GM12875 (cell line): ENCODE data around the gene ULBP3.
"Not testable (repeated sequence)": the region's sequence is repeated elsewhere in the genome, so short reads cannot be mapped to it uniquely, and the experiment has no call there.

Experiments
- H3K4me3 ChIP-seq: one replicate; pipeline ENCODE4 v1.5.1; 2011; ENCODE audit warnings: low read depth, low read length, control low read depth
- CTCF ChIP-seq: IDR thresholded peaks from 2 replicates; pipeline ENCODE4 v1.5.1; 2011; ENCODE audit warnings: low read depth, mild to moderate bottlenecking, control low read depth, inconsistent platforms, low read length, moderate library complexity, borderline replicate concordance; ENCODE audit not compliant: insufficient read depth

The ULBP3 gene

DNA sequence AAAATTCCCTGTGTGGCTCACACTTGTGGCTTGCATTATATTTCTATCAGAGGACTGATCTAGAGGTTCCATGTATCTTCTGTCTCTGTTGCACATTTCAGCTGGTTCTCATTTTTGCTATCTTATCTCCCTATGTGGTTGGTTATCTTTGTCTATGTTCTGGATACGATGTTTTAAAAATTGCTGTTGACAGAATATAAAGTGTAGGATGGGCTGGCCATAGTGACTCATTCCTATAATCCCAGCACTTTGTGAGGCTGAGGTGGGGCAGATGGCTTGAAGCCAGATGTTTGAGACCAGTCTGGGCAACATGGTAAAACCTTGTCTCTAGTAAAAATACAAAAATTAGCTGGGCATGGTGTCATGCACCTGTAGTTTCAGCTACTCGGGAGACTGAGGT is 9.9 kb upstream of the ULBP3 start:
- H3K4me3 ChIP-seq: no peak overlapping the region
- TF ChIP-seq CTCF: no peak

DNA sequence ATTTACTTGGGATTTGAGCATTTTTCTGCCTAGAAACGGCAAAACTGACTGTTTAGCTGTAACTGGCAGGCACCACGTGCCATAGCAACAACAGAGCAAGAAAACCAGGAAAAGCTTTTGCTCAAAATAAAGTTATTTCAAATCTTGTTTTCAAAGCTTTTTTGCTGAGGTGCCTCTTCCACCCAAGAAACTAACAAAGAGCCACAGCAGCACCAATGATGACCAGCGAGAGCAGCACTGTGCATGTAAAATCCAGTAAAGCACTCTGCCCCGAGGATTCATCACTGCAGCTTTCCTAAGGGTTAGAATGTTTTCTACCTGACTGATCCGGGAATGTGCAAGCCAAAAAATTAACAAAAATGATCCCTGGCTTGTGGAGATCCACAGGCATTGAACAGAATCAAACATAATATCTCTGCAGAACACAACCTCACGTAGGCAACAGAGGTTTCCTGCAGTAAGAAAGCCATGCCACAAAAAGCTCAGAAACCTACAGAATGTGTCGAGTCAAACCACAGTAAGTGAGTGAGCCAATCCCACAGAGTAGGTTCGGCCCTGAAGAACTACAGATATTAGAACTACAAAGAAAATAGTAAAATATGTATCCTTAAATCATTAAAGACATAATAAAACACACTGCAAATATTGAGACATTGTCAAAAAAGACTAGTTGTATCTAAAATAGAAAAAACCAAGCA is 7.4 kb upstream of the ULBP3 start:
- TF ChIP-seq CTCF: no peak

GRCh38 chr6:150075034-150075421 is 6.1 kb upstream of the ULBP3 start:
- no peak for TF ChIP-seq CTCF
- H3K4me3 ChIP-seq: no peak overlapping the region

More for the DNA sequence above, 7.4 kb upstream of the ULBP3 start:
- no peak overlapping the region for H3K4me3 ChIP-seq

DNA sequence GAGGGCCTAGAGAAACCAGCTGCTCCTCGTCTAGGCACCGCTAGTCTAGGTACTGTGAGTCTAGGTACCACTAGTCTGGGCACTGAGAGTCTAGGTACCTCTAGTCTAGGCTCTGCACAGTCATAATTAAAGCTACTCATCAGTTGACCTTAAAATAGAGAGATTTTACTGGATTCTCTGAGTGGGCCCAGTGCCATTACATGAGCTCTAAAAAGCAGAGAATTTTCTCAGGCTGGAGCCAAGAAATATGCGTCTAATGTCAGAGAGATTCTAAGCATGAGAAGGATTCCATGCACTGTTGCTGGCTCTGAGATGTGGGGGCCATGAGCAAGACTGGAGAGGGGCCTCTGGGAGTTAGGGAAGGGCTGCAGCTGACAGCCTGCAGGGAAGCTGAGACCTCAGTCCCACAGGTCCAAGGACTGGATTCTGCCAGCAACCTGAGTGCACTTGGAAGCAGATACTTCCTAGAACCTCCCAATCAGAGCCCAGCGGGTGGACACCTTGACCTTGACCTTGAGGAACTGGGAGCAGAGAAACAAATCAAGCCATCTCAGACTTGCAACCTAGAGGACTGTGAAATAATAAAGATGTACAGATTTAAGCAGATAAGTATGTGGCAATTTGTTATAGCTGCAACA is 5.6 kb upstream of the ULBP3 start:
- H3K4me3 ChIP-seq: not testable (repeated sequence)

DNA sequence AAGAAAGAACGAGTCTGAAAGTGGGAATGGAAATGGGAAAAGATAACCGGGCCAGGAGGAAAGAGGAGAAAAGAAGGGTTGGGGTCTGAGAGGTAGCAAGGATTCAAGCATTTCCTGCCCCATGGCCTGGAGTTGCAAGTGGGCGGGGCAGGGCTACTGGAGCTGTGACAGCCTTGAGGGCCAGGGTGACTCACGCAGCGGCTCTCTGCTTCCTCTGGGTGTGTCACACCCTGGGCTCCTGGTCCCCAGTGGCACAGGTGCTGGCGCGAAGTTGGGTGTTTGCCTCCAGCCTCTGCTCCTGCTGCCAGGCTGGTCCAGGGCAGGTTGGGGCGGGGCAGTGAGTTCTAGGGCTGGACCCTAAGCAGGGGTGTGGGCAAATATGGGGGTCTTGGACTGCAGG is 3.3 kb upstream of the ULBP3 start:
- H3K4me3 ChIP-seq: no peak overlapping the region
- TF ChIP-seq CTCF: no peak

DNA sequence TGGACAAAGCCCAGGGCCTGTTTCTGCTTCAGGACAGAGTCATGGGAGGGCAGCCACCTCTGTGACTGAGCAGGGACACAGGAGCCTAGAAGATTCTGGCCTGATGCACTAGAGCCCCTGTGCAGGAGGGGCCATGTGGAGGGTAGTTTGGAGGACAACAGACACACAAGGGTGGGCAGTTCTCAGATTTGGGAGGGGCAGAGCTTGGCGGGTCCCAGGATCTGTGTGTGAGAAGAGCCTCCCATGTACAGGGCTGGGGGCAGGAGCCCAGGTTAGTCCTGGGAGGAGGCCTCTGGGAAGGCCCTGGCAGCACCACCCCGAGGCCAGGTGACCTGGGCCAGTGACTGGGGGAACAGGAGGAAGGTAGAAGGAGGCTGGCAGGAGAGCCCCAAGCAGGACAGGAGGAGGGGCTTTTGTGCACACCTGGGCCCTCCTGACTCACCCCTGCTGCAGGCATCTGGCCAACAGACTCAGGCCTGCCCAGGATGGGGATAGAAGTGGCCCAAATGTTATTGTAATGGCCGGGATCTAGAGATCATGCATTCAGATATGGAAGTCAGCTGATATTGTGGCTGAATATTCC is 1.4 kb upstream of the ULBP3 start:
- H3K4me3 ChIP-seq: no peak overlapping the region
- no peak for TF ChIP-seq CTCF

DNA sequence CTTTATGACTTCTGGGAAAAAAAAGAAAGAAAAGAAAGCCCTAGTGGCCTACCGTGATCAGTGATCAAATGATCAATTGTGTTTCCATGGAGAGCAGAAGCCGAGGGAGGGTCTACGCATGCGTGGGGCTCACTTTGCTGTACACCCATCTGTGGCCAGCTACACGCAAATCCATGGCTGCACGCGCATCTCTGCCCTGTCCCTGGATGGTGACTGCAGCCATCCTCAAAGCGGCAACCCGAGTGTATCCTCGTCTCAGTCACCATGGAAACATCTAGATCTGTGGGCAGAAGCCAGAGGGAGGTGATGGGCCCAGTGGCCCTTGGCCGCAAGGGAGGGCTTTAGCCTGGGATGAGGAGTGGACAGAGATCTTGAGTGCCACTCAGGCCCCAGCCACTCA is 785 bp upstream of the ULBP3 start:
- TF ChIP-seq CTCF: no peak
- H3K4me3 ChIP-seq: no peak overlapping the region
